GM11168 (cell line): ENCODE results near the gene VPS36.
"Not testable (repeated sequence)": the region's sequence is repeated elsewhere in the genome, so short reads cannot be mapped to it uniquely, and the experiment has no call there.

Source experiments
- in situ Hi-C: fragments of 300-500 bp; cut with MboI; formaldehyde crosslinking; loops from one replicate; pipeline ENCODE4 v1.12.0; 2022; ENCODE audit warnings: low sequenced_read_pairs; ENCODE audit not compliant: unreplicated experiment

The VPS36 gene

GRCh38 chr13:52447815-52448552 lies 2.5 kb downstream of the VPS36 start:
- in situ Hi-C loops, result no loop called here

- in situ Hi-C loops, result no loop called here
Observed at GRCh38 chr13:52447354-52447753, 3.1 kb downstream of the VPS36 start.

DNA sequence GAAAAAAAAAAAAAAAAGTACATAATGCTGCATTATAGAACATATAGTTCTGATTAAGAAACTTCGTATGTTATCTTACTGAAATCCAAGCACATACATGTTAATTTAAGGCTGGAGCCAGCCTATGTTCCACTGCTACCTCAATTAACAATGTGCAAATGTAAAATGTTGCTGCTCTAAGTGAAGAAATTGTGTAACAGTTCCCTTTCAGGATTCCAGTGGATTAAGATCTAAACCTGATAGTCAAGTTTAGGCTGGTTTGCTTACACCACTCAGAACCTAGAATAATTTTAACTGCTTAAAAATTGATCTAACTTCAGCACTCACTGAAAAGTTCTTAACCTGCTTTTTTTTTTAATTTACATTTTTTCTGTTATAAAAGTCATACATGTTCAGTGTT lies 4.2 kb downstream of the VPS36 start:
- in situ Hi-C loops, result no loop called here

- in situ Hi-C loops, result no loop called here
Observed at GRCh38 chr13:52432456-52432855, 18.0 kb downstream of the VPS36 start.

- in situ Hi-C loops, result no loop called here
Observed at GRCh38 chr13:52428295-52428694, 22.1 kb downstream of the VPS36 start.

DNA sequence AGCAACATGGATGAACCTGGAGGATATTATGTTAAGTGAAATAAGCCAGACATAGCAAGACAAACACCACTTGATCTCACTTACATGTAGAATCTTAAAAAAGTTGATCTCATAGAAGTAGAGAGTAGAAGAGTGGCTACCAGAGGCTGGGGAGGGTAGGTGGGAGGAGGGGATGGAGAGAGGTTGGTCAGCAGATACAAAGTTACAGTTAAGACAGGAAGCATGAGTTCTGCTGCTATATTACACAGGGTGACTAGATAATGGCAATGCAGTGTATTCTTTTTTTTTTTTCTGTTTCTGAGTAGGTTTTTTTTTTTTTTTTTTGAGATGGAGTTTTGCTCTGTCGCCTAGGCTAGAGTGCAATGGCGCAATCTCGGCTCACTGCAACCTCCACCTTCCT lies 29.2 kb downstream of the VPS36 start:
- in situ Hi-C loops, result no loop called here

DNA sequence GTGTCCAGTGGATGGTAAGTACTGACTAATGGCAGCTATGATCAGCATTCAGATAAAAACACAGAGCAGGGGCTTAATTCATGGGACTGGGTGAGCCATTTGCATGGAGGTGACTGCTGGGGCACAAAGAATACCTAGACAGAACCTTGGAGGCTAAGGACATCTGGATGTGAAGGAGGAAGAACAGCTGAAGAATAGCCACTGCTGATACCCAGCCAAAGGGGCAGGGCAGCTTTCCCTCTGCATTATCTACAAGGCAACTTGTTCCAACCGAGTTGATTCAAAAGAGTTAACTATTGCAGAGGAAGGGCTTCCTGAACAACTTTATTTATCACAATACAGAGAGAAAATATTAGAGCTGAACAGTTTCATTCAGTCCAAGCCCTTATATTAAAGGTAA lies 31.4 kb downstream of the VPS36 start:
- in situ Hi-C loops, result no loop called here

- in situ Hi-C loops, result no loop called here
Observed at GRCh38 chr13:52414963-52415362, 35.5 kb downstream of the VPS36 start.

DNA sequence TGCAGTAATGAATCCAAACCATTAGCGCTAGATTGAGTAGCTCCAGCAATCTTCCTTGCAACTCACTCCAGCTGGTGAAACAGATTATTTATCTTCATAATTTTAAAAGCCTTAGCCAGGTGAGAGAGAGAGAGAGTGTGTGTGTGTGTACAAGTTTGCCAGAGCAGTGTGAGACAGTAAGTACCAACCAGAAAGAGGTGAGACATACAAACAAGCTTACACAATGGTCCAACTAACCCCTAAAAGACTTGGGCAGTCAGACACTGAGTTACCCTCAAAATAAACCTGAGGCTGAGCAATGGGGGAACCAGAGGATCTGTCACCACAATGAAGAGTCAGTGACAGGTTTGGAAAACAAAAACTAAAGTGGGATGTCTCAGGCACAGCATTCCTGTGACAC lies 36.4 kb downstream of the VPS36 start:
- in situ Hi-C loops, result no loop called here

DNA sequence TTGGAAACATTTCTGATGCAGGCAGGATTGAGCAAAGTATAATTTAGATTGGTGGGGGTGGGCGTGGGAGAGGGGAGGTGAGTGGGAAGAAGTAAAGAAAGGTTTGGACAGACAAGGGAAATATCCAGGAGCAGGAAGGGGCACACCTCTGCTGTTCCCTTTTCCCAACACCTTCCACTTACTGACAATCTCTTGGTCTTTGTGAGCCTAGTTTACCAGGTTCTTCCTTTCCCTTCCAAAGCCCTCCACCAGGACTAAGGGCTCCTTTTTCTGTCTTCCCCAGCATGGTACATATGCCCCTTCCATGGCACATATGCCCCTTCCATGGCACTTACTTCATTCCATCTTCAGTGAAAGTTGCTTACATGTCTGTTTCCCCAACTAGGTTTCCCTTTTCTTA lies 38.3 kb downstream of the VPS36 start:
- in situ Hi-C loops, result no loop called here

GRCh38 chr13:52411629-52412028 lies 38.8 kb downstream of the VPS36 start:
- in situ Hi-C loops, result no loop called here

DNA sequence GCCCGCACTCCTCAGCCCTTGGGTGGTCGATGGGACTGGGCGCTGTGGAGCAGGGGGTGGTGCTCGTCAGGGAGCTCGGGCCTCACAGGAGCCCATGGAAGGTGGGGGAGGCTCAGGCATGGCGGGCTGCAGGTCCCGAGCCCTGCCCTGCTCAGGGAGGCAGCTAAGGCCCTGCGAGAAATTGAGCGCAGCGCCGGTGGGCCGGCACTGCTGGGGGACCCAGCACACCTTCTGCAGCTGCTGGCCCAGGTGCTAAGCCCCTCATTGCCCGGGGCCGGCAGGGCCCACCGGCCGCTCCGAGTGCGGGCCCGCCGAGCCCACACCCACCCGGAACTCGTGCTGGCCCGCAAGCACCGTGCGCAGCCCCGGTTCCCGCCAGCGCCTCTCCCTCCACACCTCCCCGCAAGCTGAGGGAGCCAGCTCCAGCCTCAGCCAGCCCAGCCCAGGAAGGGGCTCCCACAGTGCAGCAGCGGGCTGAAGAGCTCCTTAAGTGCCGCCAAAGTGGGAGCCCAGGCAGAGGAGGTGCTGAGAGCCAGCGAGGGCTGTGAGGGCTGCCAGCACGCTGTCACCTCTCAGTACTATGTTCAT lies 42.3 kb downstream of the VPS36 start:
- in situ Hi-C loops, result not testable (repeated sequence)

GRCh38 chr13:52407436-52407835 lies 43.0 kb downstream of the VPS36 start:
- in situ Hi-C loops, result not testable (repeated sequence)

GRCh38 chr13:52406629-52407028 lies 43.8 kb downstream of the VPS36 start:
- in situ Hi-C loops, result no loop called here

- in situ Hi-C loops, result no loop called here
Observed at GRCh38 chr13:52405767-52406494, 44.5 kb downstream of the VPS36 start, which contains the start of gene THSD1. Gene THSD1 (minus strand): TSS chr13:52406172. CDS start chr13:52402600, 3,572 bp downstream.

DNA sequence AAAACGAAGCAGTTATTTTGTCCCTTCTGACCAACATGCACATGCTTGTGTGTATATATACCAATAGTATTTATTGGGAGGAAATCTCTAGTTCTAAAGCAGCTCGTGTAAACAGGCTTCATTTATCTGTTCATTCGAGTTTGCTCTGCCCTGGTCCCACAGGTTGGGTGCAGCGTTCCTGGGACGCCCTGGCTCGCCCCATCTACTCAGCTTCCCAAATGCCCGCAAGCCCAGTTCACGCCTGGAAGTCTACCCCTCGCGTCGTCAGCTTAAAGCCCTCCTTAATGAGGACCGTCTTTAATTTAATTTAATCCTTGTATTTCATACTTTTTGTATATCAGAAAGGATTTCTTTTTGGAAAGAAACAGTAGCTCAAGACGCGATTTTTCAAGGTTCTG lies 45.1 kb downstream of the VPS36 start:
- in situ Hi-C loops, result no loop called here

DNA sequence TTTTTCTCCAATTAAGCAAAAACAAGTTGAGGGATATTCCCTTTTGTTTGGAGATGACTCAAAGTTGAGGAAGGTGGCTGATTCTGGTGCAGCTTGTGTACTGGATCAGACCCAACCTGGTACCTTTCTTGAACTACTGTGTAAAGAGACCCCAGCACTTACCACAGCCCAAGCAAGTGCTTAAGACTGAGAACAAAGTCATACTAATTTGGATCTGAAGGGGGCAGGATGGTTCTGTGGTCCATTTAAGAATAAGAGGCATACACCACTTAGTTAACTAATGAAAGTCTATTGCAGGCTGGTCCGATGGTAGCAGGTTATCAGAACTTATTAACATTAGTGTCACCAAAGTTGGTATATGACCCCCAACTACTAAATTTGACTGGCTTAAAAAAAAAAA lies 50.7 kb downstream of the VPS36 start:
- in situ Hi-C loops, result no loop called here

DNA sequence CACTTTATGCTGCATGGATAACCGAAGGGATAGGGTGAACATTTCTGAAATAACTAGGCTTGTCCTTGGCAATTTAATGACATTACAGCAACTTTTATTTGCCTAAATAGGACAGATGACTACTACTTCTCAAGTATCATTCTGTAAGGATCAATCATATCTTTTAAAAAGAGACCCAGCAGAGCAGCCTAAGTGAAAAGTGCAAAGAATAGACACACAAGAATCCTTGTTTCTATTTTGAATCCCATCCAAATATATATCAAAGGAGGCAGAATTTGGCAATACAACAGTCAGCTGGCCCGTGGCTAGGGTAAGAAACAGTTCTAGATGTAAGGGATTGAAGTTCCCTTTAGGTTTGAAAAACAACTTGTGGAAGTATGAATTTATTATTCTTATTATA lies 51.4 kb downstream of the VPS36 start:
- in situ Hi-C loops, result no loop called here

DNA sequence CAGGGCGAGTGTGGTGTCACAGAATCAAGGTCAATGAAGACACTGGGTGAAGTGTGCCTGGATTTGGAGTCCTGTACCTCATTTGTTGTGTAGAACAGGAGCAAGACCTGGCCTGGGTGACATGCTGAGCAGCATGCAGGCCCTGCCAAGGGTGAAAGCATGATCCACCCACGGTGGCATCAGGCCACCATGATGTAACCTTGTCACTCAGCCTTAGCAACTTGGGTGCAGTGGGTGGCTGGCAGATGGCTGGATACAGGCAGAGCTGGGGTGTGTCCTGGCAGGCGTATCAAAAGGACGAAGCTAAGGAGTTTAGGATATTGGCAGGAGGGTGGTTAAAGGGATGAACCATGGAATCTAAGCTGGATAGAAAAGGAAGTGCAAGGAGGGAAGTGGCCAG lies 54.7 kb downstream of the VPS36 start:
- in situ Hi-C loops, result no loop called here

GRCh38 chr13:52394586-52394985 lies 55.8 kb downstream of the VPS36 start:
- in situ Hi-C loops, result no loop called here

- in situ Hi-C loops, result no loop called here
Observed at GRCh38 chr13:52393572-52394357, 56.7 kb downstream of the VPS36 start.
